ENCODE measurements around the gene TULP4.
A peak's percentile ranks its signal among the peaks of the same experiment; 100 is the strongest.

TULP4 gene

DNA sequence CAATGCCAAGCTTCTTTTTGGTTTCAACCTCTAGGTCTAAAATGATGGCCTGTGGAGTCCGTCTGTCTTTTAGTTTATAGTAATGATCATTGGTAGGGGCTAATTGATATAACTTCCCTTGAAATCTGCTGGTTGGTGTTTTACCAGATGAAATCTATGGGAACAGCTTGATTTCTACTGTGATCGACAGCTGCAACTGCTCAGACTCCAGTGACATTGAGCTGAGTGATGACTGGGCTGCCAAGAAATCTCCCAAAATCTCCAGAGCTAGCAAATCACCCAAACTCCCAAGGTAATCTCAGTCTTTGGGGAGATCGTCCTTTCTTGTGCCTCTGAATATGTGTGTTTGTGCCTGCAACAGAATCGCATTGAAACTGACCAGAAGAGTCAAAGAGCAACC is 177.2 kb downstream of the TULP4 start:
- Histone ChIP-seq H3K27me3 (replicated peaks in 2 of 5; ENCODE audit: control insufficient read depth in 4 of 5, insufficient read depth in 5 of 5, low read length in 4 of 5) (no peaks in the 10 kb centered on the region), H3K4me1 (ENCODE audit: control extremely low read depth in 1 of 4, control insufficient read depth in 4 of 4, insufficient read depth in 4 of 4, low read length in 3 of 4) (no peaks in the 10 kb centered on the region), H3K4me3 (ENCODE audit: control insufficient read depth in 1 of 7, extremely low read depth in 1 of 7, insufficient read depth in 4 of 7, low read depth in 2 of 7, low read length in 6 of 7) (no peak overlapping the region), H3K9me3 (ENCODE audit: control extremely low read depth in 1 of 5, control insufficient read depth in 4 of 5, insufficient read depth in 2 of 5, low read depth in 1 of 5, low read length in 4 of 5) (no peaks in the 10 kb centered on the region), H3K36me3 (ENCODE audit: control insufficient read depth in 4 of 4, insufficient read depth in 4 of 4, low read length in 3 of 4) (peaks cover 0 to 12% (median 8%) of the 10 kb centered on the region in 4 experiments), H3K27ac (ENCODE audit: insufficient read depth in 1 of 2, low read depth in 1 of 2, low read length in 2 of 2, poor library complexity in 1 of 2, severe bottlenecking in 2 of 2) (no peak overlapping the region)
- ChIA-PET CTCF (no interaction called here), POLR2A (interaction anchor here (0.6 kb wide), 1 partner anchor 164 kb away, joined by 3 read pairs; no protein-coding TSS in a partner anchor)
- WGBS (ENCODE audit: insufficient coverage), result 94% methylated on average over 2 of the region's 4 CpGs
- no peak for DNase-seq

DNA sequence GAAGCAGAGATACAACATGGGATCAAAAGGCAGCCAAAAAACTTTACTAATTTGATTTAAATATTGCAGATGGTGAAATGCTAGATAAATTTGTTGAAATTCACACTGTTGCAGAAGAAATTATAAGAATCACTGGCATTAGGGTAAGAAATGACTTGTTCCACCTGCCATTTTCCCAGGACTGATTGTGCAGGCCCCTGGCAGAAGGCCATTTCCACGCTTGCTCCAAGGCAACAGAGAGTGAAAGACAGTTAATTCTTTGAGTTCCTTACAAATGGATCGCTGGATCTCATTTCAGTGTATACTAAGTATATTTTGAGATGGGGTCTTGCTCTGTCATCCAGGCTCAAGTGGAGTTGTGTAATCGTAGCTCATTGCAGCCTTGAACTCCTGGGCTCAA is 180.6 kb downstream of the TULP4 start:
- Histone ChIP-seq H3K4me3 (ENCODE audit: control insufficient read depth in 1 of 7, extremely low read depth in 1 of 7, insufficient read depth in 4 of 7, low read depth in 2 of 7, low read length in 6 of 7) (no peak overlapping the region), H3K4me1 (ENCODE audit: control extremely low read depth in 1 of 4, control insufficient read depth in 4 of 4, insufficient read depth in 4 of 4, low read length in 3 of 4) (no peaks in the 10 kb centered on the region), H3K27me3 (replicated peaks in 2 of 5; ENCODE audit: control insufficient read depth in 4 of 5, insufficient read depth in 5 of 5, low read length in 4 of 5) (no peaks in the 10 kb centered on the region), H3K36me3 (ENCODE audit: control insufficient read depth in 4 of 4, insufficient read depth in 4 of 4, low read length in 3 of 4) (peaks cover 2 to 15% (median 8%) of the 10 kb centered on the region in 4 experiments), H3K27ac (ENCODE audit: insufficient read depth in 1 of 2, low read depth in 1 of 2, low read length in 2 of 2, poor library complexity in 1 of 2, severe bottlenecking in 2 of 2) (no peak overlapping the region), H3K9me3 (ENCODE audit: control extremely low read depth in 1 of 5, control insufficient read depth in 4 of 5, insufficient read depth in 2 of 5, low read depth in 1 of 5, low read length in 4 of 5) (no peaks in the 10 kb centered on the region)
- 100% methylated on average over 3 of the region's 3 CpGs for WGBS (ENCODE audit: insufficient coverage)
- ChIA-PET CTCF (interaction anchor here (1.1 kb wide), 1 partner anchor 12 kb away, joined by 3 read pairs; no protein-coding TSS in a partner anchor), POLR2A (no interaction called here)
- no peak for DNase-seq

- ChIA-PET POLR2A (no interaction called here), CTCF (interaction anchor here (0.7 to 1.0 kb wide), 3 partner anchors 9 to 43 kb away, joined by 3 read pairs; no protein-coding TSS in a partner anchor)
- 100% methylated on average over 3 of the region's 3 CpGs for WGBS (ENCODE audit: insufficient coverage)
- no peaks in the 10 kb centered on the region for H3K4me1 ChIP-seq (ENCODE audit: control extremely low read depth in 1 of 4, control insufficient read depth in 4 of 4, insufficient read depth in 4 of 4, low read length in 3 of 4)
- DNase-seq, result peak in 1 of 3 donors; percentile 8
- no peaks in the 10 kb centered on the region for H3K27me3 ChIP-seq (replicated peaks in 2 of 5; ENCODE audit: control insufficient read depth in 4 of 5, insufficient read depth in 5 of 5, low read length in 4 of 5)
- H3K27ac ChIP-seq (ENCODE audit: insufficient read depth in 1 of 2, low read depth in 1 of 2, low read length in 2 of 2, poor library complexity in 1 of 2, severe bottlenecking in 2 of 2), result no peak overlapping the region
- no peak overlapping the region for H3K4me3 ChIP-seq (ENCODE audit: control insufficient read depth in 1 of 7, extremely low read depth in 1 of 7, insufficient read depth in 4 of 7, low read depth in 2 of 7, low read length in 6 of 7)
- peaks cover 6 to 29% (median 22%) of the 10 kb centered on the region in 4 experiments for H3K36me3 ChIP-seq (ENCODE audit: control insufficient read depth in 4 of 4, insufficient read depth in 4 of 4, low read length in 3 of 4)
- H3K9me3 ChIP-seq (ENCODE audit: control extremely low read depth in 1 of 5, control insufficient read depth in 4 of 5, insufficient read depth in 2 of 5, low read depth in 1 of 5, low read length in 4 of 5), result no peaks in the 10 kb centered on the region
Measured at GRCh38 chr6:158496700-158497099, 184.4 kb downstream of the TULP4 start.

DNA sequence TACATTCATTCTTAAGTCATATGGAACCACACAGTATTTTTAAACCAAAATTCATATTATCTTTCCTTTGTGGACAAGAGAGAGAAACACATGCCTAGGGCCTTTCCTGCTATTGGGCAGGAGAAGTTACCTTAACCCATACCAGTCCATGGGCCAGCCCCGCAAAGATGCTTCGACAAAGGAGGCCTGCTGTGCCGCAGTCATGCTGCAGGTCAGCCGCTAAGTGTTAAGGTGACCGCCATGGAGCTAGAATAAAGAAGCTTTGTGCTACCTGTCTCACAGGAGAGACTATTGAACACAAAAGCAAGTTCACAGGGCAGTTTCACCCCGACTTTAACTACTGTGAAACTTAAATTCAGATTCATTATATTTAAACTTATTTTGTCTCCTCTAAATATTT is 185.4 kb downstream of the TULP4 start:
- POLR2A ChIA-PET, result no interaction called here
- H3K36me3 ChIP-seq (ENCODE audit: control insufficient read depth in 4 of 4, insufficient read depth in 4 of 4, low read length in 3 of 4), result peaks cover 7 to 37% (median 26%) of the 10 kb centered on the region in 4 experiments

DNA sequence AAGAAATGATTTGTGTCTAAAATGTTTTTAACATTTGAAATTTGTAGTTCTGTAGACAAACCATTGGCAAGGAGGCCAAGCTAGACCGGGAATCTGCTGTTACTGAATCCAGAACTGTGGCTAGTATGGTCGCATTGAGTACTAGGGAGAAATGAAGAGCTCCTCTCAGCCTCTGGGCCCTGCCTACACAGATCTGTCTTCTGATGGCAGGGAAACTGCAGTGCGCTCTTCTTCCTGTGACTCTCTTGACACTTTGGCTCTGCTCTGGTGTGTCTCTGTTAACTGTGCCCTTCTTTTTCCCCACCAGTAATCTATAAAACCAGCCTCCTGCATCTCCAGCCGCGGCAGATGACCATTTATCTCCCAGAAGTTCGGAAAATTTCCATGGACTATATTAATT is 186.1 kb downstream of the TULP4 start:
- no peaks in the 10 kb centered on the region for H3K4me1 ChIP-seq (ENCODE audit: control extremely low read depth in 1 of 4, control insufficient read depth in 4 of 4, insufficient read depth in 4 of 4, low read length in 3 of 4)
- no peaks in the 10 kb centered on the region for H3K27me3 ChIP-seq (replicated peaks in 2 of 5; ENCODE audit: control insufficient read depth in 4 of 5, insufficient read depth in 5 of 5, low read length in 4 of 5)
- no peak overlapping the region for H3K4me3 ChIP-seq (ENCODE audit: control insufficient read depth in 1 of 7, extremely low read depth in 1 of 7, insufficient read depth in 4 of 7, low read depth in 2 of 7, low read length in 6 of 7)
- ChIA-PET POLR2A (interaction anchor here (0.5 to 0.6 kb wide), 2 partner anchors 26 to 169 kb away, joined by 3 read pairs; no protein-coding TSS in a partner anchor), CTCF (interaction anchor here (0.9 kb wide), 1 partner anchor 28 kb away, joined by 3 read pairs; no protein-coding TSS in a partner anchor)
- no peak overlapping the region for H3K27ac ChIP-seq (ENCODE audit: insufficient read depth in 1 of 2, low read depth in 1 of 2, low read length in 2 of 2, poor library complexity in 1 of 2, severe bottlenecking in 2 of 2)
- 97% methylated on average over 6 of the region's 6 CpGs for WGBS (ENCODE audit: insufficient coverage)
- H3K9me3 ChIP-seq (ENCODE audit: control extremely low read depth in 1 of 5, control insufficient read depth in 4 of 5, insufficient read depth in 2 of 5, low read depth in 1 of 5, low read length in 4 of 5), result no peaks in the 10 kb centered on the region
- DNase-seq, result no peak
- H3K36me3 ChIP-seq (ENCODE audit: control insufficient read depth in 4 of 4, insufficient read depth in 4 of 4, low read length in 3 of 4), result peaks cover 7 to 44% (median 28%) of the 10 kb centered on the region in 4 experiments

More for the DNA sequence above, 185.4 kb downstream of the TULP4 start:
- CTCF ChIA-PET, result interaction anchor here (1.0 kb wide), 1 partner anchor 20 kb away, joined by 3 read pairs; no protein-coding TSS in a partner anchor
- WGBS (ENCODE audit: insufficient coverage), result 80% methylated on average over 5 of the region's 6 CpGs
- DNase-seq, result no peak
- no peak overlapping the region for H3K4me3 ChIP-seq (ENCODE audit: control insufficient read depth in 1 of 7, extremely low read depth in 1 of 7, insufficient read depth in 4 of 7, low read depth in 2 of 7, low read length in 6 of 7)
- H3K27ac ChIP-seq (ENCODE audit: insufficient read depth in 1 of 2, low read depth in 1 of 2, low read length in 2 of 2, poor library complexity in 1 of 2, severe bottlenecking in 2 of 2), result no peak overlapping the region
- H3K4me1 ChIP-seq (ENCODE audit: control extremely low read depth in 1 of 4, control insufficient read depth in 4 of 4, insufficient read depth in 4 of 4, low read length in 3 of 4), result no peaks in the 10 kb centered on the region
- no peaks in the 10 kb centered on the region for H3K9me3 ChIP-seq (ENCODE audit: control extremely low read depth in 1 of 5, control insufficient read depth in 4 of 5, insufficient read depth in 2 of 5, low read depth in 1 of 5, low read length in 4 of 5)
- no peaks in the 10 kb centered on the region for H3K27me3 ChIP-seq (replicated peaks in 2 of 5; ENCODE audit: control insufficient read depth in 4 of 5, insufficient read depth in 5 of 5, low read length in 4 of 5)

- H3K27me3 ChIP-seq (replicated peaks in 2 of 5; ENCODE audit: control insufficient read depth in 4 of 5, insufficient read depth in 5 of 5, low read length in 4 of 5), result no peaks in the 10 kb centered on the region
- no peaks in the 10 kb centered on the region for H3K4me1 ChIP-seq (ENCODE audit: control extremely low read depth in 1 of 4, control insufficient read depth in 4 of 4, insufficient read depth in 4 of 4, low read length in 3 of 4)
- WGBS (ENCODE audit: insufficient coverage), result 86% methylated on average over 1 of the region's 1 CpG
- POLR2A ChIA-PET, result no interaction called here
- H3K27ac ChIP-seq (ENCODE audit: insufficient read depth in 1 of 2, low read depth in 1 of 2, low read length in 2 of 2, poor library complexity in 1 of 2, severe bottlenecking in 2 of 2), result no peak overlapping the region
- no peak overlapping the region for H3K4me3 ChIP-seq (ENCODE audit: control insufficient read depth in 1 of 7, extremely low read depth in 1 of 7, insufficient read depth in 4 of 7, low read depth in 2 of 7, low read length in 6 of 7)
- DNase-seq, result no peak
- peaks cover 7 to 41% (median 23%) of the 10 kb centered on the region in 4 experiments for H3K36me3 ChIP-seq (ENCODE audit: control insufficient read depth in 4 of 4, insufficient read depth in 4 of 4, low read length in 3 of 4)
- CTCF ChIA-PET, result interaction anchor here (0.8 kb wide), 1 partner anchor 90 kb away, joined by 3 read pairs; no protein-coding TSS in a partner anchor
- no peaks in the 10 kb centered on the region for H3K9me3 ChIP-seq (ENCODE audit: control extremely low read depth in 1 of 5, control insufficient read depth in 4 of 5, insufficient read depth in 2 of 5, low read depth in 1 of 5, low read length in 4 of 5)
Measured at GRCh38 chr6:158499601-158500000, 187.3 kb downstream of the TULP4 start.

DNA sequence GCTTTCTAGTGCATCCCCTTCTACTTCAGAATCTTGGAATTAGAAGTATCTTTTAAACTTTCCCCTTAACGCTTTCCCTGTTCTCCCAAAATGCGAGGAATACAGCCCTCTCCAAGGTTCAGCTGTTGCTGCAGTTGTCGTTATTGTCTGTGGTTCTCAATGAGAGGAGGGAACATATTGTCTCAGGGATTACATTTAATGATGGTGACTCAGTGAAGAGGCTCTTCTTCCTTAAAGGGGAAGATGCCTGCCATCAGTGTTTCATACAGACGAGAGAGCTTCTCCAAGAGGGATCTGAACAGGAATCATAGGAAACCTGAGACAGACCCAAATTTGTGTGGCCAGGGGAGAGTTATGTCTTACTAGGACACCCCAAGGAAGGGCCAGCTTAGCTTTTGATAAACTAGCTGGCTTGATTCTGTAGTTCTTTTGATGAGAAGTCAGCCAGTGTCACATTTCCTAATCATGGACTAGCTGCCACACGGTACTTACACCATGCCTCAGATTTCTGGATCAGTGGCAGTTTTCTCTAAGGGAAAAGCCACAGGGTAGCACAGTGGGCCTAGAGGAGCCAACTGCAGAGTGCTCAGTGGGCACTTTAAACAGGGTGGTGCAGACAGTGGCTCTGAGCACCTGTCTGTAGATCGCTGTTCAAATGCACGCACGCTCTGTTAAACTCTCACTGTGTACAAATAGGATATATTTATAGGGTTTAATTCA is 187.9 kb downstream of the TULP4 start:
- POLR2A ChIA-PET, result no interaction called here
- H3K27me3 ChIP-seq (replicated peaks in 2 of 5; ENCODE audit: control insufficient read depth in 4 of 5, insufficient read depth in 5 of 5, low read length in 4 of 5), result no peaks in the 10 kb centered on the region
- H3K4me1 ChIP-seq (ENCODE audit: control extremely low read depth in 1 of 4, control insufficient read depth in 4 of 4, insufficient read depth in 4 of 4, low read length in 3 of 4), result no peaks in the 10 kb centered on the region
- H3K36me3 ChIP-seq (ENCODE audit: control insufficient read depth in 4 of 4, insufficient read depth in 4 of 4, low read length in 3 of 4), result peaks cover 7 to 47% (median 23%) of the 10 kb centered on the region in 4 experiments
- CTCF ChIA-PET, result interaction anchor here (0.8 kb wide), 1 partner anchor 90 kb away, joined by 3 read pairs; no protein-coding TSS in a partner anchor
- 98% methylated on average over 4 of the region's 8 CpGs for WGBS (ENCODE audit: insufficient coverage)
- H3K9me3 ChIP-seq (ENCODE audit: control extremely low read depth in 1 of 5, control insufficient read depth in 4 of 5, insufficient read depth in 2 of 5, low read depth in 1 of 5, low read length in 4 of 5), result no peaks in the 10 kb centered on the region
- DNase-seq, result no peak
- H3K4me3 ChIP-seq (ENCODE audit: control insufficient read depth in 1 of 7, extremely low read depth in 1 of 7, insufficient read depth in 4 of 7, low read depth in 2 of 7, low read length in 6 of 7), result no peak overlapping the region
- no peak overlapping the region for H3K27ac ChIP-seq (ENCODE audit: insufficient read depth in 1 of 2, low read depth in 1 of 2, low read length in 2 of 2, poor library complexity in 1 of 2, severe bottlenecking in 2 of 2)
